H9 (cell line): ENCODE data around the gene FAM89B. TPM values are rescaled to one million over a fixed set of nuclear protein-coding genes. Genes with fewer than 3 reads are reported as not detected.

Source experiments
- DNase-seq: peaks from one replicate; pipeline ENCODE4 v3.0.0-alpha.2; 2017
- H2AFZ ChIP-seq: one replicate; pipeline ENCODE4 v1.6.1; 2013; ENCODE audit warnings: mild to moderate bottlenecking, low read length, control low read depth, moderate library complexity
- H2AK5ac ChIP-seq: 2 replicates; pipeline ENCODE4 v1.6.1; 2013; ENCODE audit warnings: low read length, control low read depth, mixed read lengths; ENCODE audit not compliant: insufficient read length
- H2BK120ac ChIP-seq: one replicate; pipeline ENCODE4 v1.6.1; 2013; ENCODE audit warnings: low read depth, mild to moderate bottlenecking, low read length, control low read depth, inconsistent platforms; ENCODE audit not compliant: poor library complexity, severe bottlenecking
- H2BK12ac ChIP-seq: 2 replicates; pipeline ENCODE4 v1.6.1; 2013; ENCODE audit warnings: low read length, control low read depth, mixed read lengths, low read depth; ENCODE audit not compliant: insufficient read length
- H2BK15ac ChIP-seq: 2 replicates; pipeline ENCODE4 v1.6.1; 2013; ENCODE audit warnings: low read depth, low read length, control low read depth
- H2BK20ac ChIP-seq: one replicate; pipeline ENCODE4 v1.6.1; 2013; ENCODE audit warnings: low read depth, mild to moderate bottlenecking, low read length, control low read depth, inconsistent platforms; ENCODE audit not compliant: poor library complexity, severe bottlenecking
- H2BK5ac ChIP-seq: 2 replicates; pipeline ENCODE4 v1.6.1; 2013; ENCODE audit warnings: low read length, control low read depth, mixed read lengths; ENCODE audit not compliant: insufficient read length
- H3K14ac ChIP-seq: 2 replicates; pipeline ENCODE4 v1.6.1; 2013; ENCODE audit warnings: low read length, control low read depth; ENCODE audit not compliant: insufficient read depth
- H3K18ac ChIP-seq: 2 replicates; pipeline ENCODE4 v1.6.1; 2013; ENCODE audit warnings: low read depth, mild to moderate bottlenecking, mixed read lengths, low read length, control low read depth; ENCODE audit not compliant: insufficient read length
- H3K23ac ChIP-seq: 2 replicates; pipeline ENCODE4 v1.6.1; 2013; ENCODE audit warnings: low read length, control low read depth, mixed read lengths, low read depth; ENCODE audit not compliant: insufficient read length
- H3K23me2 ChIP-seq: 2 replicates; pipeline ENCODE4 v1.6.1; 2013; ENCODE audit warnings: low read depth, mild to moderate bottlenecking, mixed read lengths, low read length, control low read depth; ENCODE audit not compliant: insufficient read length, poor library complexity, severe bottlenecking
- H3K27ac ChIP-seq: 2 replicates; pipeline ENCODE4 v1.5.1; 2013; ENCODE audit warnings: low read length, control low read depth, mixed read lengths, low read depth; ENCODE audit not compliant: insufficient read length
- H3K27me3 ChIP-seq: 2 replicates; pipeline ENCODE4 v1.6.1; 2013; ENCODE audit warnings: low read length, control low read depth, inconsistent platforms; ENCODE audit not compliant: insufficient read depth
- H3K4ac ChIP-seq: 2 replicates; pipeline ENCODE4 v1.6.1; 2013; ENCODE audit warnings: low read depth, mild to moderate bottlenecking, control low read depth, inconsistent platforms, low read length, moderate library complexity
- H3K4me1 ChIP-seq: 2 replicates; pipeline ENCODE4 v1.6.1; 2013; ENCODE audit warnings: low read length, control low read depth, inconsistent platforms; ENCODE audit not compliant: insufficient read depth
- H3K4me2 ChIP-seq: 2 replicates; pipeline ENCODE4 v1.6.1; 2013; ENCODE audit warnings: low read length, control low read depth, mixed read lengths; ENCODE audit not compliant: insufficient read length, insufficient read depth
- H3K56ac ChIP-seq: 2 replicates; pipeline ENCODE4 v1.6.1; 2013; ENCODE audit warnings: low read depth, mild to moderate bottlenecking, mixed read lengths, low read length, control low read depth; ENCODE audit not compliant: insufficient read length
- H3K79me1 ChIP-seq: 2 replicates; pipeline ENCODE4 v1.6.1; 2013; ENCODE audit warnings: low read depth, mild to moderate bottlenecking, moderate library complexity, low read length, control low read depth, inconsistent platforms; ENCODE audit not compliant: insufficient read depth, poor library complexity, severe bottlenecking
- H3K79me2 ChIP-seq: 2 replicates; pipeline ENCODE4 v1.6.1; 2013; ENCODE audit warnings: low read length, control low read depth, inconsistent platforms; ENCODE audit not compliant: insufficient read depth
- H3K9ac ChIP-seq: 2 replicates; pipeline ENCODE4 v1.6.1; 2013; ENCODE audit warnings: low read length, control low read depth, mixed read lengths; ENCODE audit not compliant: insufficient read length; ENCODE audit errors: extremely low read depth
- H3K9me3 ChIP-seq: one replicate; pipeline ENCODE4 v1.6.1; 2013; ENCODE audit warnings: low read depth, low read length, inconsistent platforms; ENCODE audit not compliant: control insufficient read depth
- H3T11ph ChIP-seq: one replicate; pipeline ENCODE4 v1.6.1; 2013; ENCODE audit warnings: mild to moderate bottlenecking, low read length, control low read depth, inconsistent platforms
- H4K20me1 ChIP-seq: one replicate; pipeline ENCODE4 v1.6.1; 2013; ENCODE audit not compliant: control insufficient read depth, insufficient read length, insufficient read depth
- H4K5ac ChIP-seq: 2 replicates; pipeline ENCODE4 v1.6.1; 2013; ENCODE audit warnings: low read depth, mild to moderate bottlenecking, mixed read lengths, low read length, control low read depth; ENCODE audit not compliant: insufficient read length
- H4K8ac ChIP-seq: replicated peaks from 2 replicates; pipeline ENCODE4 v1.6.1; 2013; ENCODE audit warnings: low read length, control low read depth, mixed read lengths, low read depth; ENCODE audit not compliant: insufficient read length
- H4K91ac ChIP-seq: 2 replicates; pipeline ENCODE4 v1.6.1; 2013; ENCODE audit warnings: low read depth, mild to moderate bottlenecking, moderate library complexity, mixed read lengths, low read length, control low read depth; ENCODE audit not compliant: insufficient read length
- H3K27ac Mint-ChIP-seq, 3 experiments: 2 replicates in 2 of 3; 3 replicates in 1 of 3; pipeline ENCODE4 v1.8.0; 2020 to 2021; ENCODE audit warnings: mixed read lengths in 3 of 3, mild to moderate bottlenecking in 1 of 3, moderate library complexity in 1 of 3
- H3K27me3 Mint-ChIP-seq: 2 replicates; pipeline ENCODE4 v1.8.0; 2021; ENCODE audit warnings: low read depth, mild to moderate bottlenecking, moderate library complexity, mixed read lengths
- H3K36me3 Mint-ChIP-seq, 3 experiments: 2 replicates in 2 of 3; 3 replicates in 1 of 3; pipeline ENCODE4 v1.8.0; 2020 to 2021; ENCODE audit warnings: low read depth in 3 of 3, mixed read lengths in 3 of 3; ENCODE audit not compliant: insufficient read depth in 1 of 3
- H3K4me1 Mint-ChIP-seq, 2 experiments: 2 replicates each; pipeline ENCODE4 v1.8.0; 2020; ENCODE audit warnings: mixed read lengths in 2 of 2
- H3K4me3 Mint-ChIP-seq, 2 experiments: 2 replicates in 1 of 2; 3 replicates in 1 of 2; pipeline ENCODE4 v1.8.0; 2020 to 2021; ENCODE audit warnings: mild to moderate bottlenecking in 2 of 2, mixed read lengths in 2 of 2, moderate library complexity in 1 of 2
- H3K9me3 Mint-ChIP-seq, 2 experiments: 2 replicates in 1 of 2; 3 replicates in 1 of 2; pipeline ENCODE4 v1.8.0; 2020; ENCODE audit warnings: mild to moderate bottlenecking in 2 of 2, mixed read lengths in 2 of 2, moderate library complexity in 1 of 2
- CTCF ChIP-seq: fragments of 200-600 bp; sonication (generic); conservative IDR thresholded peaks from 3 replicates; pipeline ENCODE4 v1.8.0; 2021; ENCODE audit warnings: antibody characterized with exemption, mild to moderate bottlenecking
- WGBS: extraction: QIAGEN DNeasy Blood & Tissue Kit; methylation state at CpG from one replicate; pipeline ENCODE4 v1.1.7; 2013; ENCODE audit warnings: missing lambda C conversion rate, low lambda C conversion rate, mixed read lengths; ENCODE audit not compliant: insufficient read length; ENCODE audit errors: extremely low coverage; 5-methylcytosine and 5-hydroxymethylcytosine counted together
- total RNA-seq: library from RNA; stranded (reverse); gene quantifications from 2 replicates; pipeline ENCODE4 v1.2.1, GENCODE V29; 2021

FAM89B gene
- total RNA-seq, 1 experiment from 2014 or later, result 21.7 TPM

- H3K79me1 ChIP-seq, result peaks cover 3% of the 10 kb centered on the region
- no peak overlapping the region for H3K18ac ChIP-seq
- H4K20me1 ChIP-seq, result no peaks in the 10 kb centered on the region
- peaks cover 12 to 18% of the 10 kb centered on the region in 2 experiments for H3K4me1 Mint-ChIP-seq
- DNase-seq, result no peak
- peaks cover 18% of the 10 kb centered on the region for H3K23me2 ChIP-seq
- no peak overlapping the region for H4K5ac ChIP-seq
- no peak overlapping the region for H4K8ac ChIP-seq
- no peak overlapping the region for H3K9ac ChIP-seq
- no peak overlapping the region for H2AFZ ChIP-seq
- peaks cover 16 to 48% (median 44%) of the 10 kb centered on the region in 3 experiments; a peak in 6 of 7 replicates for H3K36me3 Mint-ChIP-seq
- H3K4me3 Mint-ChIP-seq, result peak overlapping the region; percentile 92 to 97
- no peak overlapping the region for H2AK5ac ChIP-seq
- no peak for TF ChIP-seq CTCF
- H3K9me3 ChIP-seq, result no peaks in the 10 kb centered on the region
- no peak overlapping the region for H3K27ac ChIP-seq
- no peak overlapping the region; a peak in 1 of 7 replicates for H3K27ac Mint-ChIP-seq
- no peak overlapping the region for H3K14ac ChIP-seq
- no peak overlapping the region for H2BK12ac ChIP-seq
- no peaks in the 10 kb centered on the region for H3K9me3 Mint-ChIP-seq
- H3T11ph ChIP-seq, result no peak overlapping the region
- H2BK15ac ChIP-seq, result no peak overlapping the region
- H3K79me2 ChIP-seq, result peaks cover 7% of the 10 kb centered on the region; the same call in 1 of the 2 replicates
- no peak overlapping the region for H3K56ac ChIP-seq
- H3K4ac ChIP-seq, result no peak overlapping the region
- H4K91ac ChIP-seq, result no peak overlapping the region
- no peak overlapping the region for H2BK120ac ChIP-seq
- no peaks in the 10 kb centered on the region for H3K27me3 ChIP-seq
- no peak overlapping the region for H3K4me2 ChIP-seq
- H2BK20ac ChIP-seq, result no peak overlapping the region
- H2BK5ac ChIP-seq, result no peak overlapping the region
- no peak overlapping the region for H3K23ac ChIP-seq
- peaks cover 3% of the 10 kb centered on the region for H3K27me3 Mint-ChIP-seq
- no peaks in the 10 kb centered on the region; the same call in none of the 2 replicates for H3K4me1 ChIP-seq
- no CpG with 5 or more reads among the region's 17 CpGs for WGBS
These were observed 45.0 kb downstream of the FAM89B start for GRCh38 chr11:65617136-65617850.
